GM19438 (cell line): ENCODE data around the gene TMEM123.
A peak's percentile ranks its signal among the peaks of the same experiment; 100 is the strongest.

Experiments used
- ATAC-seq: cut with Tn5 transposase; IDR thresholded peaks from one replicate; pipeline ENCODE4 v1.9.1; 2021; ENCODE audit warnings: low read depth; ENCODE audit not compliant: unreplicated experiment

TMEM123 gene

GRCh38 chr11:102452461-102453301, at the start of gene TMEM123:
Gene TMEM123, minus strand, starts transcription at chr11:102452765. Its CDS starts 142 bp downstream, at chr11:102452623.
- ATAC-seq, result peak; percentile 54

- no peak for ATAC-seq
Measured at GRCh38 chr11:102500829-102501228, 48.3 kb upstream of the TMEM123 start.

GRCh38 chr11:102499931-102500330, 47.4 kb upstream of the TMEM123 start:
- no peak for ATAC-seq

- no peak for ATAC-seq
Measured at GRCh38 chr11:102499151-102499550, 46.6 kb upstream of the TMEM123 start.

GRCh38 chr11:102497061-102497460, 44.5 kb upstream of the TMEM123 start:
- no peak for ATAC-seq

GRCh38 chr11:102495161-102496042, 42.8 kb upstream of the TMEM123 start:
- peak; percentile 97 for ATAC-seq

- no peak for ATAC-seq
Measured at GRCh38 chr11:102494216-102494615, 41.7 kb upstream of the TMEM123 start.

- no peak for ATAC-seq
Measured at GRCh38 chr11:102493524-102493923, 41.0 kb upstream of the TMEM123 start.

- no peak for ATAC-seq
Measured at GRCh38 chr11:102491969-102492368, 39.4 kb upstream of the TMEM123 start.

GRCh38 chr11:102489186-102490145, 36.9 kb upstream of the TMEM123 start:
- no peak for ATAC-seq

- peak; percentile 73 for ATAC-seq
Measured at GRCh38 chr11:102488208-102488607, 35.6 kb upstream of the TMEM123 start.

GRCh38 chr11:102487214-102487613, 34.6 kb upstream of the TMEM123 start:
- no peak for ATAC-seq

GRCh38 chr11:102486584-102486983, 34.0 kb upstream of the TMEM123 start:
- ATAC-seq, result no peak

GRCh38 chr11:102485095-102485722, 32.6 kb upstream of the TMEM123 start:
- no peak for ATAC-seq

- ATAC-seq, result no peak
Measured at GRCh38 chr11:102482433-102482832, 29.9 kb upstream of the TMEM123 start.

GRCh38 chr11:102479733-102480132, 27.2 kb upstream of the TMEM123 start:
- no peak for ATAC-seq

GRCh38 chr11:102478673-102479299, 26.2 kb upstream of the TMEM123 start:
- ATAC-seq, result no peak

GRCh38 chr11:102476812-102477211, 24.2 kb upstream of the TMEM123 start:
- no peak for ATAC-seq

- ATAC-seq, result no peak
Measured at GRCh38 chr11:102476069-102476468, 23.5 kb upstream of the TMEM123 start.
